GM19468 (cell line): ENCODE results near the gene SDR42E2.

Source experiments
- ATAC-seq: cut with Tn5 transposase; IDR thresholded peaks from one replicate; pipeline ENCODE4 v1.9.1; 2021; ENCODE audit warnings: mild to moderate bottlenecking, moderate library complexity, moderate number of reproducible peaks; ENCODE audit not compliant: unreplicated experiment; ENCODE audit errors: extremely low read depth

The SDR42E2 gene

GRCh38 chr16:22235839-22236745 is 73.8 kb downstream of the SDR42E2 start:
- ATAC-seq, result no peak

GRCh38 chr16:22239131-22239805 is 77.0 kb downstream of the SDR42E2 start:
- no peak for ATAC-seq

GRCh38 chr16:22240023-22240710 is 77.9 kb downstream of the SDR42E2 start:
- ATAC-seq, result no peak
